DND-41 (cell line): Measurements from ENCODE around the gene INAFM2.

Experiments
- ATAC-seq: fragments of 200-7000 bp; cut with Tn5 transposase; 3 replicates; pipeline ENCODE4 v1.9.1; 2021; ENCODE audit warnings: low read depth; ENCODE audit not compliant: insufficient read depth
- DNase-seq: peaks from one replicate; pipeline ENCODE4 v3.0.0-alpha.2; 2020
- H2AFZ ChIP-seq: 2 replicates; pipeline ENCODE4 v1.6.0; 2012; ENCODE audit warnings: low read depth, low read length
- H3K27ac ChIP-seq: 2 replicates; pipeline ENCODE4 v1.5.1; 2012; ENCODE audit warnings: low read length, inconsistent platforms
- H3K27me3 ChIP-seq: fragments of 200-600 bp; sonication (generic); 2 replicates; pipeline ENCODE4 v1.6.0; 2012; ENCODE audit warnings: low read length, mild to moderate bottlenecking, inconsistent platforms; ENCODE audit not compliant: insufficient read depth, poor library complexity
- H3K36me3 ChIP-seq: 2 replicates; pipeline ENCODE4 v1.5.1; 2012; ENCODE audit warnings: low read length, inconsistent platforms; ENCODE audit not compliant: insufficient read depth
- H3K4me1 ChIP-seq: 2 replicates; pipeline ENCODE4 v1.5.1; 2012; ENCODE audit warnings: mild to moderate bottlenecking, low read length; ENCODE audit not compliant: insufficient read depth
- H3K4me2 ChIP-seq: 2 replicates; pipeline ENCODE4 v1.6.0; 2012; ENCODE audit warnings: mild to moderate bottlenecking, moderate library complexity, low read length, inconsistent platforms; ENCODE audit not compliant: insufficient read depth
- H3K4me3 ChIP-seq, 2 experiments: fragments of 200-600 bp in 1 of 2; shearing (Covaris generic) in 1 of 2; 2 replicates each; pipeline ENCODE4 v1.5.1; 2012 to 2016; ENCODE audit warnings: inconsistent platforms in 2 of 2, low read length in 2 of 2, mild to moderate bottlenecking in 2 of 2, low read depth in 1 of 2, moderate library complexity in 1 of 2
- H3K79me2 ChIP-seq: 2 replicates; pipeline ENCODE4 v1.6.0; 2012; ENCODE audit warnings: low read length, inconsistent platforms; ENCODE audit not compliant: insufficient read depth
- H3K9ac ChIP-seq: 2 replicates; pipeline ENCODE4 v1.6.0; 2012; ENCODE audit warnings: low read depth, mild to moderate bottlenecking, inconsistent platforms, low read length, moderate library complexity
- H3K9me3 ChIP-seq: 2 replicates; pipeline ENCODE4 v1.5.1; 2012; ENCODE audit warnings: low read length, moderate library complexity, mild to moderate bottlenecking, inconsistent platforms; ENCODE audit not compliant: insufficient read depth, severe bottlenecking
- H4K20me1 ChIP-seq: 2 replicates; pipeline ENCODE4 v1.6.0; 2012; ENCODE audit warnings: low read length; ENCODE audit not compliant: insufficient read depth
- CTCF ChIP-seq: IDR thresholded peaks from 2 replicates; pipeline ENCODE4 v1.5.1; 2012; ENCODE audit warnings: borderline replicate concordance, low read length, moderate library complexity, mild to moderate bottlenecking; ENCODE audit not compliant: poor library complexity, severe bottlenecking; ENCODE audit errors: extremely low read depth
- EZH2 ChIP-seq: IDR thresholded peaks from 3 replicates; pipeline ENCODE4 v1.6.1; 2012; ENCODE audit warnings: borderline replicate concordance, low read depth, mild to moderate bottlenecking, moderate library complexity, low read length, inconsistent platforms; ENCODE audit not compliant: severe bottlenecking

The INAFM2 gene

GRCh38 chr15:40361640-40362039 is 38.1 kb downstream of the INAFM2 start:
- Histone ChIP-seq H4K20me1 (no peaks in the 10 kb centered on the region), H3K27me3 (no peaks in the 10 kb centered on the region), H3K4me2 (no peak overlapping the region), H3K27ac (no peak overlapping the region), H3K4me3 (no peak overlapping the region), H3K79me2 (no peaks in the 10 kb centered on the region), H2AFZ (no peak overlapping the region), H3K9me3 (no peaks in the 10 kb centered on the region), H3K4me1 (peaks cover 19% of the 10 kb centered on the region), H3K9ac (no peak overlapping the region), H3K36me3 (no peaks in the 10 kb centered on the region)
- TF ChIP-seq CTCF (no peak), EZH2 (no peak)
- DNase-seq (no peak), ATAC-seq (no peak)

GRCh38 chr15:40363611-40364010 is 40.1 kb downstream of the INAFM2 start:
- H3K4me3 ChIP-seq = no peak overlapping the region
- no peaks in the 10 kb centered on the region for H3K79me2 ChIP-seq
- ATAC-seq = no peak
- no peaks in the 10 kb centered on the region for H3K27me3 ChIP-seq
- H3K27ac ChIP-seq = no peak overlapping the region
- H3K36me3 ChIP-seq = no peaks in the 10 kb centered on the region
- H4K20me1 ChIP-seq = no peaks in the 10 kb centered on the region
- no peak overlapping the region for H3K4me2 ChIP-seq
- H2AFZ ChIP-seq = no peak overlapping the region
- no peak overlapping the region for H3K9ac ChIP-seq
- H3K9me3 ChIP-seq = no peaks in the 10 kb centered on the region
- TF ChIP-seq EZH2 (no peak), CTCF (no peak)
- H3K4me1 ChIP-seq = peaks cover 22% of the 10 kb centered on the region
- no peak for DNase-seq

- no peak for ATAC-seq
Measured at GRCh38 chr15:40364251-40364650, 40.8 kb downstream of the INAFM2 start.

More at GRCh38 chr15:40364251-40364650, 40.8 kb downstream of the INAFM2 start:
- no peaks in the 10 kb centered on the region for H3K27me3 ChIP-seq
- no peaks in the 10 kb centered on the region for H3K9me3 ChIP-seq
- TF ChIP-seq CTCF = no peak
- no peak for TF ChIP-seq EZH2
- H3K4me3 ChIP-seq = no peak overlapping the region
- no peaks in the 10 kb centered on the region for H3K36me3 ChIP-seq
- H3K9ac ChIP-seq = no peak overlapping the region
- H3K27ac ChIP-seq = no peak overlapping the region
- no peak overlapping the region for H3K4me2 ChIP-seq
- DNase-seq = no peak
- no peaks in the 10 kb centered on the region for H3K79me2 ChIP-seq
- no peaks in the 10 kb centered on the region for H4K20me1 ChIP-seq
- H2AFZ ChIP-seq = no peak overlapping the region
- H3K4me1 ChIP-seq = peaks cover 18% of the 10 kb centered on the region
